Esophagus squamous epithelium (tissue), 5 donors: ENCODE results near the gene PNPLA5. TPM values are rescaled to one million over a fixed set of nuclear protein-coding genes. Genes with fewer than 3 reads are reported as not detected.

Experiments used
- DNase-seq: peaks from one replicate; lab custom pipeline; 2025; lab: John Stamatoyannopoulos, UW
- H3K27ac ChIP-seq, 4 donors: fragments of 200-600 bp; sonication (generic); one replicate each; pipeline ENCODE4 v1.5.1; 2016 to 2019; ENCODE audit warnings: mild to moderate bottlenecking in 1 of 4
- H3K27me3 ChIP-seq, 4 donors: fragments of 200-600 bp; sonication (generic); 1 replicate in 3 of 4; 2 replicates in 1 of 4; pipeline versions ENCODE4 v1.5.1 to v1.6.0; 2017 to 2021; ENCODE audit warnings: antibody characterized with exemption in 1 of 4
- H3K36me3 ChIP-seq, 3 donors: fragments of 200-600 bp; sonication (generic); one replicate each; pipeline ENCODE4 v1.5.1; 2016 to 2019
- H3K4me1 ChIP-seq, 3 donors: fragments of 200-600 bp; sonication (generic); one replicate each; pipeline ENCODE4 v1.5.1; 2017 to 2019
- H3K4me3 ChIP-seq, 4 donors: fragments of 200-600 bp; sonication (generic); 1 replicate in 3 of 4; 2 replicates in 1 of 4; pipeline ENCODE4 v1.5.1; 2016 to 2019; ENCODE audit warnings: mild to moderate bottlenecking in 2 of 4, moderate library complexity in 1 of 4
- H3K9me3 ChIP-seq, 3 donors: fragments of 200-600 bp; sonication (generic); one replicate each; pipeline ENCODE4 v1.5.1; 2016 to 2019
- POLR2A ChIP-seq, 4 donors: fragments of 450-650 bp; IDR thresholded peaks; one replicate each; pipeline ENCODE4 v1.6.1; 2017; ENCODE audit warnings: antibody characterized with exemption in 4 of 4, mild to moderate bottlenecking in 4 of 4, moderate library complexity in 3 of 4
- WGBS, 2 donors: methylation state at CpG; one replicate each; pipeline ENCODE4 v1.1.5; 2018; 5-methylcytosine and 5-hydroxymethylcytosine counted together
- intact Hi-C: fragments of 100-400 bp; cut with DNase I; formaldehyde crosslinking; loops from one replicate; pipeline ENCODE4 v1.15.0; 2022
- total RNA-seq, 4 donors: library from RNA; depleted of rRNA; stranded (reverse); fragments of >200 nt; gene quantifications; one replicate each; pipeline ENCODE4 v1.1.0, GENCODE V29; 2016
- TF ChIP-seq, protein P1 (sequence below), 6 experiments: fragments of 450-650 bp in 4 of 6; fragments of 200-600 bp in 2 of 6; sonication (generic) in 2 of 6; IDR thresholded peaks; one replicate each; pipeline ENCODE4 v1.5.1; 2016 to 2019; ENCODE audit warnings: antibody characterized with exemption in 6 of 6, mild to moderate bottlenecking in 4 of 6, moderate library complexity in 4 of 6
- donor health status: DM: yes; HTN: yes; CAD: no.

PNPLA5 gene
- total RNA-seq, 4 donors from 2014 or later, result not detected

DNA sequence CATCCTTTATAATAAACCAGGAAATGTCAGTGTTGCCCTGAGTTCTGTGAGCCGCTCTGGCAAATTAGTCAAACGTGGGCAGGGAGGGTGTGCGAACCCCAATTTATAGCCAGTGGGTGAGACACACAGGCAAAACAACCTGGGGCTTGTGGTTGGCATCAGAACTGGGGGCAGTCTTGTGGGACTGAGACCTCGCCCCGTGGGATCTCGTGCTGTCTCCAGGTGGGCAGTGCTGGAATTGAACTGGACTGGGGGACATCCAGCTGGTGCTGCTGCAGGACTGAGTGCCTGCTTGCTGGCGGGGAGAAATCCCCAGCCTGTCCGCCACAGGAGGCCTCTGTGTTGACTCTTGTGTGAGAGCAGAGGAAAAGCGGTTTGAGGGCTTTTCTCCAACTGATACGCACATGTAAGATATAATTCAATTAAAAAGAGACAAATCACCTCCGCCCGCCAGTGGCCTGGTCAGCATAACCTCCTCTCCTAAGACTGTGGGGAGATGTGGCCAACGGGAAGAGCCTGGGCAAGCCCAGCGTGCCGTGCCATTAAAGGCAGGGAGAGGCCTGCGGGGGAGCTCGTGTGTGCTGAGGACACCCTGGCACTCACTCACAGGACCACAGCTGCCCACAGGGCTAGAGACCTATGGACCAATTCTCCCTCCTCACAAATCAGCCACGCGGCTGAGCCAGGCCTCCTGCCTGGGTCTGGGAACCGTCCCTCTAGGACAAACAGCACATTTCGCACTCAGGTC is 47.9 kb downstream of the PNPLA5 start:
- WGBS, 2 donors, result 81 to 84% methylated on average over 5 to 10 of the region's 21 CpGs
- TF ChIP-seq, protein P1, sequence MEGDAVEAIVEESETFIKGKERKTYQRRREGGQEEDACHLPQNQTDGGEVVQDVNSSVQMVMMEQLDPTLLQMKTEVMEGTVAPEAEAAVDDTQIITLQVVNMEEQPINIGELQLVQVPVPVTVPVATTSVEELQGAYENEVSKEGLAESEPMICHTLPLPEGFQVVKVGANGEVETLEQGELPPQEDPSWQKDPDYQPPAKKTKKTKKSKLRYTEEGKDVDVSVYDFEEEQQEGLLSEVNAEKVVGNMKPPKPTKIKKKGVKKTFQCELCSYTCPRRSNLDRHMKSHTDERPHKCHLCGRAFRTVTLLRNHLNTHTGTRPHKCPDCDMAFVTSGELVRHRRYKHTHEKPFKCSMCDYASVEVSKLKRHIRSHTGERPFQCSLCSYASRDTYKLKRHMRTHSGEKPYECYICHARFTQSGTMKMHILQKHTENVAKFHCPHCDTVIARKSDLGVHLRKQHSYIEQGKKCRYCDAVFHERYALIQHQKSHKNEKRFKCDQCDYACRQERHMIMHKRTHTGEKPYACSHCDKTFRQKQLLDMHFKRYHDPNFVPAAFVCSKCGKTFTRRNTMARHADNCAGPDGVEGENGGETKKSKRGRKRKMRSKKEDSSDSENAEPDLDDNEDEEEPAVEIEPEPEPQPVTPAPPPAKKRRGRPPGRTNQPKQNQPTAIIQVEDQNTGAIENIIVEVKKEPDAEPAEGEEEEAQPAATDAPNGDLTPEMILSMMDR (IDR thresholded peaks at IDR 0.05), result no peak
- TF ChIP-seq POLR2A (IDR thresholded peaks at IDR 0.05), result no peak
- peaks cover 0 to 48% (median 0%) of the 10 kb centered on the region in 4 donors for H3K27me3 ChIP-seq
- H3K36me3 ChIP-seq, result no peaks in the 10 kb centered on the region
- H3K4me1 ChIP-seq, result no peaks in the 10 kb centered on the region
- no peak overlapping the region for H3K4me3 ChIP-seq
- no peak for DNase-seq
- H3K9me3 ChIP-seq, result no peaks in the 10 kb centered on the region
- H3K27ac ChIP-seq, result no peak overlapping the region
- intact Hi-C loops, result no loop called here

DNA sequence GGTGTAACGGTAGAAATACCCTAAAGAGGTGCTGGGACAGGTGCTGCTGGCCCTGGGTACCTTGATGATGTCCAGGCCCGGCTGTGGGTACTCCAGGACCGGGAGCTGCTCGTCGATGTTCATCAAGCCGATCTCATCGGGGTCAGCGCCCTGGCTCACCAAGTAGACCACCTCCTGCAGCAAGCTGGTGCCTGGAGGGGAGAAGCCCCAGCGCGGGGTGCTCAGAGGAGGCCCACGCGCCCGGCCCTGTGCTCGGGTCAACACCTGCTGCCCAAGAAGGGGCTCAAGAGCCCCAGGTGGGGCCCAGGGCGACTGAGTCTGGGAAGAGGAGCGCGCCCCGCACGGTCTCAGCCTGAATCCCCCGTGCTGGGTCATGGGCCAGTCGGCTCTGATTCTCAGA is 50.1 kb downstream of the PNPLA5 start:
- Histone ChIP-seq H3K4me3 (no peak overlapping the region), H3K27me3 (peaks cover 0 to 30% (median 0%) of the 10 kb centered on the region in 4 donors), H3K4me1 (no peaks in the 10 kb centered on the region), H3K36me3 (no peaks in the 10 kb centered on the region), H3K27ac (no peak overlapping the region), H3K9me3 (no peaks in the 10 kb centered on the region)
- intact Hi-C loops, result no loop called here
- TF ChIP-seq POLR2A (IDR thresholded peaks at IDR 0.05), result no peak
- TF ChIP-seq, protein P1 (IDR thresholded peaks at IDR 0.05), result no peak
- DNase-seq, result no peak
- WGBS, 2 donors, result 81% methylated on average over 8 of the region's 21 CpGs; no CpG with 5 or more reads in 1 of the 2 donors

DNA sequence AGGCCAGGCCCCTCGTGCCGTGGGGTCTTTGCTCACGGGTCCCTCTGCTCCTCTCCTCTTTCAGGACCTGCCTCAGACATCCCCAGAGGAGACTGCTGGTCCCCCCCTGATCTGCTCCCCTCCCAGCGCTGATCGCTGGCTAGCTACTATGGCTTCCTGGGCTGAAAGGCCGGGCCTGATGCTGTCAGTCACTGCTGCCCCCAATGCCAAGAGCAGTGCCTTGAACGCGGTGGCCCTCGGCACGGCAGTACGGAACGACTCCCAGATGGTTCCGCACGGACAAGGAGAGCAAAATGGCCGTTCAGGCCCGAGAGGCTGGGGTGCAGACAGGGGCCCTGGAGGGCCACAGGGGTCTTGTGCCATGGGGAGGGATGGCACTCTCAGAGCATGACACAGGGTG is 51.0 kb downstream of the PNPLA5 start:
- Histone ChIP-seq H3K27me3 (peaks cover 0 to 30% (median 0%) of the 10 kb centered on the region in 4 donors), H3K4me1 (no peaks in the 10 kb centered on the region), H3K4me3 (no peak overlapping the region), H3K36me3 (no peaks in the 10 kb centered on the region), H3K27ac (no peak overlapping the region), H3K9me3 (no peaks in the 10 kb centered on the region)
- intact Hi-C loops, result no loop called here
- DNase-seq, result no peak
- 63 to 72% methylated on average over 3 of the region's 16 CpGs for WGBS, 2 donors
- no peak for TF ChIP-seq POLR2A (IDR thresholded peaks at IDR 0.05)
- TF ChIP-seq, protein P1 (IDR thresholded peaks at IDR 0.05), result no peak

DNA sequence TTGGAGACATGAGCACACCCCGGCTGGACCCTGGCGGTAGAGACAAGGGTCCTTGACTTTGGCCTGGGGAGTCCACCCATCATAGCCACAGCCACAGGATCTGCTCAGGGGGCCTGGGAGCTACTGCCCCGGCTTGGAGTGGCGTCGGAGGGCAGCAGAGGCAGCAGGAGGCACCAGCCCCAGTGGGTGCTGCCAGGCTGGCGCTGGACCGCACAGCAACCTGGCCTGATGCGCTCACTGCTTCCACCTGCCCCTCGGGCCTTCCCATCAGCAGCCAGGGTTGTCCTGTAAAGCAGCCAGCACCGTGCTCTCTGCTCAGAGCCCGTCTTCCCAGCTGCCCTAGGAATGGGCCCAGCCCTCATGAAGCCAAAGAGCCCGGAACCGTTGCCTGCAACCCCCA is 51.4 kb downstream of the PNPLA5 start:
- no peak for DNase-seq
- intact Hi-C loops, result no loop called here
- no peak overlapping the region for H3K27ac ChIP-seq
- H3K4me3 ChIP-seq, result no peak overlapping the region
- 68 to 87% methylated on average over 4 to 9 of the region's 13 CpGs for WGBS, 2 donors
- no peaks in the 10 kb centered on the region for H3K9me3 ChIP-seq
- H3K27me3 ChIP-seq, result peaks cover 0 to 30% (median 0%) of the 10 kb centered on the region in 4 donors
- H3K4me1 ChIP-seq, result no peaks in the 10 kb centered on the region
- TF ChIP-seq, protein P1 (IDR thresholded peaks at IDR 0.05), result no peak
- no peak for TF ChIP-seq POLR2A (IDR thresholded peaks at IDR 0.05)
- H3K36me3 ChIP-seq, result no peaks in the 10 kb centered on the region

DNA sequence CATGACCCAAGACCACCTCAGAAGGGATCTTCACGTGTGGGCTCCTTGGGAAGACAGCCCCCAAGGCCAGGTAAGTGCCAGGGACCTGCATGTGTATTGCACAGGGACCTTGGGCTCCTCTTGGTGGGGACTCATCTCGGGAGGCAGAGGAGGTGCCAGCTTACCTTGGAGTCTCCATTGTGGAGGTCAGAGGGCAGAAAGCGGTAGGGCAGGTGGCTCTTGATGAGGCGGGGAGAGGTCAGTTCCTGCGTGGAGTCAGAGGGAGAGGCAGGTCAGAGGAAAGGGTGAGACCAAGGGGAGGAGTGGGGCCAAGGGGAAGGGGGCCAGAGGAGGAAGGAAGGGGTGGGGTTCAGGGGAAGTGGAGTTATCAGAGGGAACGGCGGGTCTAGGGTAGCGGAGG is 52.0 kb downstream of the PNPLA5 start:
- H3K27ac ChIP-seq, result no peak overlapping the region
- peaks cover 0 to 31% (median 0%) of the 10 kb centered on the region in 4 donors for H3K27me3 ChIP-seq
- intact Hi-C loops, result no loop called here
- H3K36me3 ChIP-seq, result no peaks in the 10 kb centered on the region
- WGBS, 2 donors, result 54 to 60% methylated on average over 5 to 6 of the region's 8 CpGs
- H3K4me3 ChIP-seq, result no peak overlapping the region
- TF ChIP-seq POLR2A (IDR thresholded peaks at IDR 0.05), result no peak
- TF ChIP-seq, protein P1 (IDR thresholded peaks at IDR 0.05), result no peak
- no peaks in the 10 kb centered on the region for H3K9me3 ChIP-seq
- no peak for DNase-seq
- no peaks in the 10 kb centered on the region for H3K4me1 ChIP-seq
